ENCODE measurements around the gene IL1RN.

Gene IL1RN

GRCh38 chr2:113178069-113178746, 50.8 kb downstream of the IL1RN start:
- TF ChIP-seq CTCF (conservative IDR thresholded peaks at IDR 0.05; ENCODE audit: control insufficient read depth, insufficient read depth, low read depth, low read length) = no peak
- no peak for DNase-seq (ENCODE audit: low read depth)
- no peak overlapping the region for H3K4me3 ChIP-seq (ENCODE audit: control insufficient read depth, low read depth, low read length)

GRCh38 chr2:113178891-113179290, 51.5 kb downstream of the IL1RN start:
- no peak for TF ChIP-seq CTCF (conservative IDR thresholded peaks at IDR 0.05; ENCODE audit: control insufficient read depth, insufficient read depth, low read depth, low read length)
- no peak for DNase-seq (ENCODE audit: low read depth)

DNA sequence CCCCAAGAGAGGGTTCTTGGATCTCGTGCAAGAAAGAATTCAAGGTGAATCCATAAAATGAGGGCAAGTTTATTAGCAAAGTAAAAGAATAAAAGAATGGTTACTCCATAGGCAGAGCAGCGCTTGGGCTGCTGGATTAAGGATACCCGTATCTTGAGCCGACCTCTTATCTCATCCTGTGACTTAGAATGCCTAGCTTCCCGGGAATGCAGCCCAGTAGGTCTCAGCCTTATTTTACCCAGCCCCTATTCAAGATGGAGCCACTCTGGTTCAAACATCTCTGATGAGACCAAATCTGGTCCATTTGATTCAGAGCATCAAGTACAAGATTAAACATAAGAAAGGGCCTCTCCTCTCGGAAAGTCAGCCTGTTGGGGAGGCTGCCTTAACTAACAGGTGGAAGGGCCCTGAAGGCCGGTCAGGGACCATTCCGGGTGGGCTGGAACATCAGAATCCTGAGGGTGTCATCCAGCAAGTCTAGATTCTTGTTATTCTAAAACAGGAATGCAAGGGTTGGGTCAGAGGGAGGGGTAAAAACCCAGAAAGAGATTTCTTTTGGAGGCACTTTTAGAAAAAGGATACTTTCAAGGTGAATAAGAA, 52.1 kb downstream of the IL1RN start:
- no peak overlapping the region for H3K4me3 ChIP-seq (ENCODE audit: control insufficient read depth, low read depth, low read length)
- no peak for DNase-seq (ENCODE audit: low read depth)
- TF ChIP-seq CTCF (conservative IDR thresholded peaks at IDR 0.05; ENCODE audit: control insufficient read depth, insufficient read depth, low read depth, low read length) = no peak

More at GRCh38 chr2:113178891-113179290, 51.5 kb downstream of the IL1RN start:
- H3K4me3 ChIP-seq (ENCODE audit: control insufficient read depth, low read depth, low read length) = no peak overlapping the region

DNA sequence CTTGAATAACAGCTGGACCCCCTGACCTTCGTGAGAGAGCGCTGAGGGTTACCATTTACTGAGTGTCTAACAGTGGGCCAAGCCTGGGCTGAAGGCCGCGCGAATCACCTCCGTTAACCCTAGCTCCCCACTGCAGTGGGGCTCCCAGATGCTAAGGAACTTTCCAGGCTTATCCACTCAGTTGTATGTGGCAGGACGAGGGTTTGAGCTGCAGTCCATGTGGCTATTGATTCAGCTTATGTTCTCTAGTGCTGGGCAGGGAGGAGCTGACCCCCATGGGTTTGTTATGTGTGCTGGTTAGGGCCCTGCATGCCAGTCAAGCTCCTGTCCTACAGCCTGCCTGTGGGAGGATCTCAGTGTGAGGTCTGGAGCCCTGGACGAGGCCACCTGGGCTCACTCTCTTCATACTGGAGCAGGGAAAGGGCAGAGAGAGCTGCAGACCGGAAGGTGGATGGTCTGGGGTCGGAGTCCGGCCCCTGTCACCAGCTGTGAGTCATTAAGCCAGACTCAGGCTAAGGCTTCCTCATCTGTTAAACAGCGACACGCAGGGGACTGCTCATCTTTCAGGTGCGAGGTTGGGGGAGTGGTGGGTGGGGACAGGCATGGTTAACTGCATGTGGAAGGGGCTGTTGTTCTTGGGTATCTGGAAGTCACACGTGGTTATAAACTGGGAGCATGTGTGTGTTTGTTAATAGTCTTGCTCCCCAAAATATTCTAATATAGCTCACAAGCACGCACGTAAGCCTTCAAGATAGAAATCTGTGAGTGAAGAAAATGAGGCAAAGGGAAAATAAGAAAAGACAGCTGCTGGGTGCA, 52.9 kb downstream of the IL1RN start:
- TF ChIP-seq CTCF (conservative IDR thresholded peaks at IDR 0.05; ENCODE audit: control insufficient read depth, insufficient read depth, low read depth, low read length) = no peak
- H3K4me3 ChIP-seq (ENCODE audit: control insufficient read depth, low read depth, low read length) = no peak overlapping the region
- no peak for DNase-seq (ENCODE audit: low read depth)

- no peak overlapping the region for H3K4me3 ChIP-seq (ENCODE audit: control insufficient read depth, low read depth, low read length)
Observed at GRCh38 chr2:113181258-113182051, 54.1 kb downstream of the IL1RN start.

More at GRCh38 chr2:113181258-113182051, 54.1 kb downstream of the IL1RN start:
- no peak for DNase-seq (ENCODE audit: low read depth)
- no peak for TF ChIP-seq CTCF (conservative IDR thresholded peaks at IDR 0.05; ENCODE audit: control insufficient read depth, insufficient read depth, low read depth, low read length)
